Epithelial cell of alveolus of lung (primary cell): Measurements from ENCODE around the gene MEF2C. TPM values are rescaled to one million over a fixed set of nuclear protein-coding genes. Genes with fewer than 3 reads are reported as not detected.

Source experiments
- total RNA-seq: library from RNA; depleted of rRNA; stranded (reverse); fragments of >200 nt; gene quantifications from 2 replicates; pipeline ENCODE4 v1.2.1, GENCODE V29; 2015

Gene MEF2C
- 4.5 and 8.2 TPM in 2 replicates for total RNA-seq

DNA sequence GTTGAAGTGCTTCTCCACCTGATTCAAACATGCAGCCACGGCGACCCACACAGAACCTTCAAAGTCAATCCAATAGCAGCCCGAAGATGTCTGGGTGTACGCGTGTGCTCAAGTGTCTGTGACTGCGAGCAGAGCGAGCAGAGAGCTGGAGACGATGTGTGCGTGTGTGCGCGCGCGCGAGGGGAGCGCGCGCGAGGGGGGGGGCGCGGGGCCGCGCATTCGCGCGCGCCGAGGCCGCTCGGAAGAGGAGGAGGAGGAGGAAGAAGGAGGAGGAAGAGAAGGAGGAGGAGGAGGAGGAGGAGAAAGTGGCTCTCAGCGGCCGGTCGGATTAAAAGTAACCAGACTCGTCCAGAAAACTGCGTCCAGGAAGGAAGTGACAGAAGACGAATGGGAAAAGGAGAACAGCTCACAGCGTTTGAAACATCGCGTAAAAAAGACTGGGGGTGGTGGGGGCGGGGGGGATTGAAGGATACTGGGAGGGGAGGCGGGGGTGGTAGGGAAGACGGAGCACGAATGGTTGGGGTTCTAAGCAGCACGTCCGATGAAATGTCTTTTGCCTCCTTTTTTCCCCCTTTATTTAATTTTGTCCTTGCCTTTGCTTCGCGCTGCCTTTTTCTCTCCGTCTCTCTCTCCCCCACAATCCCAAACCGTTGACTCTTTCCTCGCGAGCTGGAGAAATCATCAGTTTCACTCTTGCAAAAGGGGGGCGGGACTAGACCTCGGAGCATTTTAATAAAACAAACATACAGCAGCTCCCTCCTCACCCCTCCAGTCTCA lies at the start of gene MEF2C:
Gene MEF2C, minus strand, starts transcription at position 126 of the 777 bp plus-strand sequence. CDS start 59,396 bp downstream, outside the sequence.

